C4-2B (cell line): ENCODE data around the gene JAKMIP3.

Source experiments
- ZFX ChIP-seq: fragments of 450-650 bp; IDR thresholded peaks from 2 replicates; pipeline ENCODE4 v1.6.1; 2017
- TF ChIP-seq, protein P1 (sequence below): fragments of 450-650 bp; conservative IDR thresholded peaks from 2 replicates; pipeline ENCODE4 v1.5.1; 2017; ENCODE audit warnings: mild to moderate bottlenecking

DNA sequence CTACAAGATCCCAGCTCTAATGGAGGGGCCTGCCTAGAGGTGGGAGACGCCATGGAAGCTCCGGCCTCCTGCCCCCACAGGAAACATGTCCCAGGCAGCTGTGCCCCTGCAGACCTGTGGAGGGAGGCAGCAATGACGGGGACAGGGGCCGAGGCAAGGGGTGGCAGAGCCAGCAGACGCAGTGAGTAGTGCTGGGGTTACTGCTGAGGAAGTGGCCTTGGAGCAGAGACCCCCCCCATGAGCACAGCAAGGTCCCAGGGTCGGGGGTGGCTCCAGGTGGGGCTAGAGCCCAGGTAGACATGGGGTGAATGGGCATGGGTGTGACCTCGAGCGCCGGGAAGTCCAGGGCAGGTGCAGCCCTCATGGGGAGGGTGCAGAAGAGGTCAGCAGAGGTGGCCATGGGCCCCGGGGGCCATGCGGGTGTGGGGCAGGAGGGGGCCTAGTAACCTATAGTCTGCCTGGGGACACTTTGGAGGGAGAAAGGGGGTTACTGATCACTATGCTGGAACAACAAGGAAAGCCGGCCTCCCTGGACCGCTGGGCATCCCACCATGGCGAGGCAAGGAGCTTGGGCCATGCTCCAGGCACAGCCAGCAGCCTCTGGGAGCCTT lies 45.5 kb downstream of the JAKMIP3 start:
- TF ChIP-seq, protein P1, sequence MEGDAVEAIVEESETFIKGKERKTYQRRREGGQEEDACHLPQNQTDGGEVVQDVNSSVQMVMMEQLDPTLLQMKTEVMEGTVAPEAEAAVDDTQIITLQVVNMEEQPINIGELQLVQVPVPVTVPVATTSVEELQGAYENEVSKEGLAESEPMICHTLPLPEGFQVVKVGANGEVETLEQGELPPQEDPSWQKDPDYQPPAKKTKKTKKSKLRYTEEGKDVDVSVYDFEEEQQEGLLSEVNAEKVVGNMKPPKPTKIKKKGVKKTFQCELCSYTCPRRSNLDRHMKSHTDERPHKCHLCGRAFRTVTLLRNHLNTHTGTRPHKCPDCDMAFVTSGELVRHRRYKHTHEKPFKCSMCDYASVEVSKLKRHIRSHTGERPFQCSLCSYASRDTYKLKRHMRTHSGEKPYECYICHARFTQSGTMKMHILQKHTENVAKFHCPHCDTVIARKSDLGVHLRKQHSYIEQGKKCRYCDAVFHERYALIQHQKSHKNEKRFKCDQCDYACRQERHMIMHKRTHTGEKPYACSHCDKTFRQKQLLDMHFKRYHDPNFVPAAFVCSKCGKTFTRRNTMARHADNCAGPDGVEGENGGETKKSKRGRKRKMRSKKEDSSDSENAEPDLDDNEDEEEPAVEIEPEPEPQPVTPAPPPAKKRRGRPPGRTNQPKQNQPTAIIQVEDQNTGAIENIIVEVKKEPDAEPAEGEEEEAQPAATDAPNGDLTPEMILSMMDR, result no peak
- TF ChIP-seq ZFX, result no peak
